ENCODE results near the gene OR5C1. TPM values are rescaled to one million over a fixed set of nuclear protein-coding genes. Genes with fewer than 3 reads are reported as not detected.

Gene OR5C1
- total and polyA plus RNA-seq, 2 experiments from 2014 or later: not detected

DNA sequence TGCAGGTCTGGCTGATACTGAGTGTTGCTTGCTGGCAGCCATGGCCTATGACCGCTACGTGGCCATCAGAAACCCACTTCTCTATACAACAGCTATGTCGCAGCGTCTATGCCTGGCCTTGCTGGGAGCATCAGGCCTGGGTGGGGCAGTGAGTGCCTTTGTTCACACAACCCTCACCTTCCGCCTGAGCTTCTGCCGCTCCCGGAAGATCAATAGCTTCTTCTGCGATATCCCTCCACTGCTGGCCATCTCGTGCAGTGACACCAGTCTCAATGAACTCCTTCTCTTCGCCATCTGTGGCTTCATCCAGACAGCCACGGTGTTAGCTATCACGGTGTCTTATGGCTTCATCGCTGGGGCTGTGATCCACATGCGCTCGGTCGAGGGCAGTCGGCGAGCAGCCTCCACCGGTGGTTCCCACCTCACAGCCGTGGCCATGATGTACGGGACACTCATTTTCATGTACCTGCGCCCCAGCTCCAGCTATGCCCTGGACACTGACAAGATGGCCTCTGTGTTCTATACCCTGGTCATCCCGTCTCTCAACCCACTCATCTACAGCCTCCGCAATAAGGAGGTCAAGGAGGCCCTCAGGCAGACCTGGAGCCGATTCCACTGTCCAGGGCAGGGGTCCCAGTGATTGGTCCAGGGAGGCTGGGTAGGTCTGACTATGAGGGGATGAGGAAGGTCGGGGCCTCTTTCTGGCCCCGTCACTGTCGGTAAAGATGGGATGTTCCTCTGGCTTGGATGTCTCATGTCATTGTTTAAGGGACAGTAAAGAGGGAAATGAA lies 718 bp downstream of the OR5C1 start:
- Histone ChIP-seq H3K27ac (no peak overlapping the region), H2AFZ (no peak overlapping the region), H3K79me2 (no peaks in the 10 kb centered on the region), H3K27me3 (no peaks in the 10 kb centered on the region), H3K4me2 (no peak overlapping the region), H3K4me3 (no peak overlapping the region), H3K9me3 (ENCODE audit: low read depth) (no peaks in the 10 kb centered on the region), H4K20me1 (ENCODE audit: insufficient read depth, poor library complexity, severe bottlenecking) (no peaks in the 10 kb centered on the region), H3K9me2 (replicated peaks; ENCODE audit: insufficient read depth) (no peaks in the 10 kb centered on the region), H3K36me3 (replicated peaks; ENCODE audit: insufficient read depth, low read depth) (no peaks in the 10 kb centered on the region), H3K4me1 (ENCODE audit: insufficient read depth) (no peaks in the 10 kb centered on the region)
- WGBS (ENCODE audit: low lambda C conversion rate, missing lambda C conversion rate): 91% methylated on average over 28 of the region's 28 CpGs
- no peak for DNase-seq (ENCODE audit: low spot score)
- TF ChIP-seq EZH2phosphoT487 (IDR thresholded peaks at IDR 0.05; ENCODE audit: low read depth, severe bottlenecking, unreplicated experiment) (no peak), EZH2 (IDR thresholded peaks at IDR 0.05; ENCODE audit: borderline replicate concordance) (no peak)
- TF ChIP-seq, protein P1, sequence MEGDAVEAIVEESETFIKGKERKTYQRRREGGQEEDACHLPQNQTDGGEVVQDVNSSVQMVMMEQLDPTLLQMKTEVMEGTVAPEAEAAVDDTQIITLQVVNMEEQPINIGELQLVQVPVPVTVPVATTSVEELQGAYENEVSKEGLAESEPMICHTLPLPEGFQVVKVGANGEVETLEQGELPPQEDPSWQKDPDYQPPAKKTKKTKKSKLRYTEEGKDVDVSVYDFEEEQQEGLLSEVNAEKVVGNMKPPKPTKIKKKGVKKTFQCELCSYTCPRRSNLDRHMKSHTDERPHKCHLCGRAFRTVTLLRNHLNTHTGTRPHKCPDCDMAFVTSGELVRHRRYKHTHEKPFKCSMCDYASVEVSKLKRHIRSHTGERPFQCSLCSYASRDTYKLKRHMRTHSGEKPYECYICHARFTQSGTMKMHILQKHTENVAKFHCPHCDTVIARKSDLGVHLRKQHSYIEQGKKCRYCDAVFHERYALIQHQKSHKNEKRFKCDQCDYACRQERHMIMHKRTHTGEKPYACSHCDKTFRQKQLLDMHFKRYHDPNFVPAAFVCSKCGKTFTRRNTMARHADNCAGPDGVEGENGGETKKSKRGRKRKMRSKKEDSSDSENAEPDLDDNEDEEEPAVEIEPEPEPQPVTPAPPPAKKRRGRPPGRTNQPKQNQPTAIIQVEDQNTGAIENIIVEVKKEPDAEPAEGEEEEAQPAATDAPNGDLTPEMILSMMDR (IDR thresholded peaks at IDR 0.05; ENCODE audit: poor library complexity): no peak

- Histone ChIP-seq H3K4me1 (ENCODE audit: insufficient read depth) (no peaks in the 10 kb centered on the region), H3K79me2 (no peaks in the 10 kb centered on the region), H3K4me2 (no peak overlapping the region), H3K9me2 (replicated peaks; ENCODE audit: insufficient read depth) (no peaks in the 10 kb centered on the region), H3K4me3 (no peak overlapping the region), H3K27ac (no peak overlapping the region), H3K36me3 (replicated peaks; ENCODE audit: insufficient read depth, low read depth) (no peaks in the 10 kb centered on the region), H2AFZ (no peak overlapping the region), H4K20me1 (ENCODE audit: insufficient read depth, poor library complexity, severe bottlenecking) (no peaks in the 10 kb centered on the region), H3K9me3 (ENCODE audit: low read depth) (no peaks in the 10 kb centered on the region), H3K27me3 (no peaks in the 10 kb centered on the region)
- no peak for DNase-seq (ENCODE audit: low spot score)
- 66% methylated on average over 5 of the region's 5 CpGs for WGBS (ENCODE audit: low lambda C conversion rate, missing lambda C conversion rate)
- TF ChIP-seq EZH2phosphoT487 (IDR thresholded peaks at IDR 0.05; ENCODE audit: low read depth, severe bottlenecking, unreplicated experiment) (no peak), EZH2 (IDR thresholded peaks at IDR 0.05; ENCODE audit: borderline replicate concordance) (no peak)
- TF ChIP-seq, protein P1 (IDR thresholded peaks at IDR 0.05; ENCODE audit: poor library complexity): no peak
These were observed 3.3 kb downstream of the OR5C1 start for GRCh38 chr9:122791872-122792669.

GRCh38 chr9:122797316-122798063 lies 8.8 kb downstream of the OR5C1 start:
- H3K4me2 ChIP-seq: no peak overlapping the region
- H3K4me1 ChIP-seq (ENCODE audit: insufficient read depth): no peaks in the 10 kb centered on the region
- no peak overlapping the region for H3K4me3 ChIP-seq
- H4K20me1 ChIP-seq (ENCODE audit: insufficient read depth, poor library complexity, severe bottlenecking): no peaks in the 10 kb centered on the region
- no peak overlapping the region for H3K27ac ChIP-seq
- H3K9me3 ChIP-seq (ENCODE audit: low read depth): no peaks in the 10 kb centered on the region
- TF ChIP-seq, protein P1 (IDR thresholded peaks at IDR 0.05; ENCODE audit: poor library complexity): no peak
- H3K9me2 ChIP-seq (replicated peaks; ENCODE audit: insufficient read depth): no peaks in the 10 kb centered on the region
- H3K79me2 ChIP-seq: no peaks in the 10 kb centered on the region
- WGBS (ENCODE audit: low lambda C conversion rate, missing lambda C conversion rate): 79% methylated on average over 6 of the region's 6 CpGs
- H3K27me3 ChIP-seq: no peaks in the 10 kb centered on the region
- DNase-seq (ENCODE audit: low spot score): no peak
- no peaks in the 10 kb centered on the region for H3K36me3 ChIP-seq (replicated peaks; ENCODE audit: insufficient read depth, low read depth)
- no peak overlapping the region for H2AFZ ChIP-seq

Measured in hepatocyte (in vitro differentiated cells).